ENCODE results near the gene EYA2. TPM values are rescaled to one million over a fixed set of nuclear protein-coding genes. Genes with fewer than 3 reads are reported as not detected.

The EYA2 gene
- total RNA-seq, 1 donor from 2014 or later = 0.62 TPM

- CTCF ChIA-PET = no interaction called here
- no peak overlapping the region for H3K4me3 Mint-ChIP-seq
These were observed 91.0 kb downstream of the EYA2 start for GRCh38 chr20:46985671-46986070.

DNA sequence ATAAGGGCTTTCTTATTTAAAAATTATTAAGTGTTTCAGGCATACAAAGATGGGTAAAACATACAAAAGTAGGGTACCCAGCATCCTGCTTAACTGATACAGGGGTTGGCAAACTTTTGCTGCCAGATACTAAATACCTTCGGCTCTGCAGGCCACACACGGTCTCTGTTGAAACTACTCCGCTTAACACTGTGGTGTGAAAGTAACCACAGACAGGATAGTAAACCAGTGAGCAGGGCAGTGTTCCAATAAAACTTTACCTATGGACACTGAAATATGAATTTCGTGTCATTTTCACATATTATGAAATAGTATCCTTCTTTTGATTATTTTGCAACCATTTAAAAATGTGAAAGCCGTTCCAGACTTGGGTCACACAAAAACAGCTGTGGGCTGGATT lies 92.4 kb downstream of the EYA2 start:
- Mint-ChIP-seq H3K27me3 (peaks cover 39% of the 10 kb centered on the region), H3K27ac (no peak overlapping the region), H3K4me3 (no peak overlapping the region), H3K36me3 (ENCODE audit: low read depth) (no peaks in the 10 kb centered on the region), H3K9me3 (peaks cover 12% of the 10 kb centered on the region), H3K4me1 (no peaks in the 10 kb centered on the region)
- no peak for TF ChIP-seq CTCF (IDR thresholded peaks at IDR 0.05)
- ChIA-PET CTCF (no interaction called here), POLR2A (no interaction called here)
- intact Hi-C loops (cut with micrococcal nuclease) = no loop called here
- no peak for DNase-seq
- no peak for ATAC-seq (ENCODE audit: low read depth)

More at GRCh38 chr20:46985671-46986070, 91.0 kb downstream of the EYA2 start:
- POLR2A ChIA-PET = no interaction called here
- Mint-ChIP-seq H3K27ac (no peak overlapping the region), H3K9me3 (peaks cover 12% of the 10 kb centered on the region), H3K4me1 (no peaks in the 10 kb centered on the region), H3K36me3 (ENCODE audit: low read depth) (no peaks in the 10 kb centered on the region), H3K27me3 (peaks cover 33% of the 10 kb centered on the region)
- DNase-seq (no peak), ATAC-seq (ENCODE audit: low read depth) (no peak)
- TF ChIP-seq CTCF (IDR thresholded peaks at IDR 0.05) = no peak
- intact Hi-C loops (cut with micrococcal nuclease) = no loop called here

- Mint-ChIP-seq H3K36me3 (ENCODE audit: low read depth) (no peaks in the 10 kb centered on the region), H3K27me3 (peaks cover 31% of the 10 kb centered on the region), H3K27ac (no peak overlapping the region), H3K4me1 (peaks cover 11% of the 10 kb centered on the region), H3K4me3 (no peak overlapping the region), H3K9me3 (no peaks in the 10 kb centered on the region)
- DNase-seq (no peak), ATAC-seq (ENCODE audit: low read depth) (no peak)
- no peak for TF ChIP-seq CTCF (IDR thresholded peaks at IDR 0.05)
- CTCF ChIA-PET = no interaction called here
- POLR2A ChIA-PET = no interaction called here
- intact Hi-C loops (cut with micrococcal nuclease) = no loop called here
These were observed 95.5 kb downstream of the EYA2 start for GRCh38 chr20:46990017-46990595.

DNA sequence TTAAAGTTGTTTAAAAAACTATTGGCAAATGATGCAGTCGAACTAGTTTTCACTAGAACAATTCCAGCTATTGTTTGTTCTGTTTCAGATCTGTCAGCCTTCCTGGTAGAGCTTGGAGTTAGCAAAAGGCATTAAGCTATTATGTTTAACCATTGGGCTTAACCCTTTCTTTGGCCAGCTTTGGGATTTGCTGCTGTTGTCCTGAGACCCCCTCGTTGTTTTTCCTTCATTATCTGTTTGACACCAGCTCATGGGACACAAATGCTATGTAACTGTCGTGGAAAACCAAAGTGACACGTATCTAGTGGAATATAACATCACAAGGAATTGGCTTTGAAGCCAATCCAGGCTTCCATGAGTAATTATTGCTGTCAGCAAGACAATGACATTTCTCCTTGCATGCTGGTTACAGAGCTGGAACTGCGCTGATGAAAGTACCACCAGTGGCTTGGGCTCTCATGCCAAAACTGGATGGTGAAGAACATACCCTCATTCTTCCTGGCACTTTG lies 96.0 kb downstream of the EYA2 start:
- intact Hi-C loops (cut with micrococcal nuclease) = no loop called here
- TF ChIP-seq CTCF (IDR thresholded peaks at IDR 0.05) = no peak
- Mint-ChIP-seq H3K36me3 (ENCODE audit: low read depth) (no peaks in the 10 kb centered on the region), H3K27me3 (peaks cover 31% of the 10 kb centered on the region), H3K9me3 (no peaks in the 10 kb centered on the region), H3K4me1 (peaks cover 11% of the 10 kb centered on the region), H3K27ac (no peak overlapping the region), H3K4me3 (no peak overlapping the region)
- ChIA-PET CTCF (no interaction called here), POLR2A (no interaction called here)
- ATAC-seq (ENCODE audit: low read depth) (no peak), DNase-seq (no peak)

- DNase-seq = no peak
- ChIA-PET CTCF (no interaction called here), POLR2A (no interaction called here)
- no peak for ATAC-seq (ENCODE audit: low read depth)
- Mint-ChIP-seq H3K9me3 (no peaks in the 10 kb centered on the region), H3K27me3 (peaks cover 31% of the 10 kb centered on the region), H3K36me3 (ENCODE audit: low read depth) (no peaks in the 10 kb centered on the region), H3K4me1 (peaks cover 11% of the 10 kb centered on the region), H3K27ac (no peak overlapping the region), H3K4me3 (no peak overlapping the region)
- intact Hi-C loops (cut with micrococcal nuclease) = no loop called here
- TF ChIP-seq CTCF (IDR thresholded peaks at IDR 0.05) = no peak
These were observed 96.5 kb downstream of the EYA2 start for GRCh38 chr20:46991168-46991567.
